Activated CD8-positive, alpha-beta T cell treated with anti-CD3 and anti-CD28 coated beads, Interleukin-2, amount 10 ng/mL, durations not matched to agents 7 days and 5 days (primary cell): Measurements from ENCODE around the gene IL18RAP. TPM values are rescaled to one million over a fixed set of nuclear protein-coding genes. Genes with fewer than 3 reads are reported as not detected.
A peak's percentile ranks its signal among the peaks of the same experiment; 100 is the strongest.

Experiments used
- ATAC-seq: fragments of 150-1000 bp; cut with Tn5 transposase; one replicate; pipeline ENCODE4 v1.10.0; 2021; ENCODE audit warnings: moderate library complexity
- CTCF ChIA-PET: fragments of 350-600 bp; sonication (Branson Sonifier 250); formaldehyde crosslinking; loops from one replicate; lab custom pipeline; 2021; ENCODE audit warnings: antibody characterized with exemption; lab: Charles Lee
- POLR2A ChIA-PET: fragments of 350-600 bp; sonication (Branson Sonifier 250); formaldehyde crosslinking; loops from one replicate; lab custom pipeline; 2021; ENCODE audit warnings: antibody characterized with exemption; lab: Charles Lee
- DNase-seq: peaks from one replicate; pipeline ENCODE4 v3.0.0-alpha.2; 2020
- H3K27ac Mint-ChIP-seq: one replicate; pipeline ENCODE4 v1.8.0; 2021; ENCODE audit warnings: mild to moderate bottlenecking, mixed read lengths
- H3K27me3 Mint-ChIP-seq: one replicate; pipeline ENCODE4 v1.8.0; 2021; ENCODE audit warnings: low read depth, mixed read lengths
- H3K36me3 Mint-ChIP-seq: one replicate; pipeline ENCODE4 v1.8.0; 2021; ENCODE audit warnings: low read depth, mixed read lengths
- H3K4me1 Mint-ChIP-seq: one replicate; pipeline ENCODE4 v1.8.0; 2021; ENCODE audit warnings: low read depth, mixed read lengths
- H3K4me3 Mint-ChIP-seq: one replicate; pipeline ENCODE4 v1.8.0; 2021; ENCODE audit warnings: mild to moderate bottlenecking, mixed read lengths
- H3K9me3 Mint-ChIP-seq: one replicate; pipeline ENCODE4 v1.8.0; 2022; ENCODE audit warnings: mixed read lengths; ENCODE audit not compliant: insufficient read depth
- total RNA-seq, 2 experiments: library from RNA; stranded (reverse); gene quantifications; one replicate each; pipeline ENCODE4 v1.2.3, GENCODE V29; 2021

Gene IL18RAP
- total RNA-seq, 2 experiments from 2014 or later, result 22.7 to 25.2 TPM

DNA sequence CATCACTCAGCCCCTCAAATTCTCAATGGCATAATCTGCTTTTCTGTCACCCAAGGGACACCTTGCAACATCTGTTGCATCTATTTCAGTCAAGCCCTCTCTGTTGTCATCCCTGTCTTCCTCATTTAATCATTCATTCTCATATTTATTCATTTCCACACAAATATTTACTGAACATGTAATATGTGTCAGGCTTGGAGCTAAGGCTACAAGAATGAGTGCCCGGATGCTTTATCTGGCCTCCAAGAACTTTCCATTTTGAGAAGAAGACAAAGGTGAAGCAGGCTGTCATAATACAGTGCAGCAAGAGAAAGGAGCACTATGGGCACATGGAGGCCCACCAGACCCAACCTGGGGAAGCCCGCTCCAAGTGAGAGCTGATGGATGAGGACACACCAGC is 15.6 kb downstream of the IL18RAP start:
- Mint-ChIP-seq H3K36me3 (peaks cover 36% of the 10 kb centered on the region), H3K27me3 (no peaks in the 10 kb centered on the region), H3K9me3 (no peaks in the 10 kb centered on the region), H3K4me3 (no peak overlapping the region), H3K4me1 (peaks cover 42% of the 10 kb centered on the region), H3K27ac (no peak overlapping the region)
- ChIA-PET CTCF (interaction anchor here (0.6 to 4.0 kb wide), 6 partner anchors 70 to 607 kb away, joined by 3 to 24 read pairs (median 4); no protein-coding TSS in a partner anchor), POLR2A (no interaction called here)
- ATAC-seq (no peak), DNase-seq (no peak)

GRCh38 chr2:102439065-102439695 is 16.2 kb downstream of the IL18RAP start:
- DNase-seq (no peak), ATAC-seq (no peak)
- H3K27ac Mint-ChIP-seq, result no peak overlapping the region
- no peaks in the 10 kb centered on the region for H3K27me3 Mint-ChIP-seq
- H3K9me3 Mint-ChIP-seq, result no peaks in the 10 kb centered on the region
- no peak overlapping the region for H3K4me3 Mint-ChIP-seq
- peaks cover 30% of the 10 kb centered on the region for H3K36me3 Mint-ChIP-seq
- CTCF ChIA-PET, result interaction anchor here (0.7 to 4.0 kb wide), 6 partner anchors 71 to 555 kb away, joined by 3 to 24 read pairs (median 4); no protein-coding TSS in a partner anchor
- peaks cover 38% of the 10 kb centered on the region for H3K4me1 Mint-ChIP-seq
- POLR2A ChIA-PET, result no interaction called here

DNA sequence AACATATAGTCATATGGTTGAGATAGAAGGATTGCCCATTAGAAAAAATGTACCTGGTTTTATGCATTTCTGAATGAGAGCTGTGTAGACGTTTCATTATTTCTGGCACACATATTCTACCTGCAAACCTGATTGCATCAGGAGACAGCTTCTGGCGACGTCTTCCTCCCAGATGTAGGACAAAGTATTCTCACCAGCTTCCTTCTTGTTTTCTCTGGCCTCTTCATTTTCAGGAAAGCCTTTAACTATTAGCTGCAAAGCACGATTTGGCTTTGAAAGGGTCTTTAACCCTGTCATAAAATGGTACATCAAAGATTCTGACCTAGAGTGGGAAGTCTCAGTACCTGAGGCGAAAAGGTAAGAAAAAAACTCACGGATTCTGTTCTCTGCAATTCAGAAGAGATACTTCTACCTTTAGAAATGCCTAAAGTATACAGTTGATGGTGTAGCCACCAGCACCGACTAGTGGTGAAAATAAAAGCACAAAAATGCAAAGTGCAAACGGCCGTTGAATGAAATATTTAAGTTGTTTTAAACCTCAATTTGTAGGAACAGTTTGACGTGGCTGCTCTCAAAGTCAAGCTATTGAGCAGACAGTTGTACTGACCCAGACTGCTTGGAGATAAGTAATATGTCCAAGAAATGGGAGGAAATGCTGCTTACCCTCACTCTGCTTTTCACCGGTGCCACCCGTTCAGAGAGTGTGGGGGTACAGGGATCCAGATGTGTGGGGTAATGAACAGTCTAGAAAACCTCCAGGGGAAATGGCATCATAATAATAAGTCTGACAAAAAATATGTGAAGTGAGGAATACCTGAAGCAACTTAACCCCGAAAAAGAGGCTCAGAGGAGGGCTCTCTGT is 20.2 kb downstream of the IL18RAP start:
- ChIA-PET CTCF (interaction anchor here (0.6 to 3.9 kb wide), 61 partner anchors 10 to 1036 kb away, joined by 3 to 67 read pairs (median 5); partner anchors contain the start of genes IL18R1 and IL18RAP), POLR2A (interaction anchor here (0.9 to 1.5 kb wide), 4 partner anchors 14 to 203 kb away, joined by 3 to 5 read pairs (median 3); no protein-coding TSS in a partner anchor)
- ATAC-seq (peak; percentile 83), DNase-seq (peak; percentile 72)
- Mint-ChIP-seq H3K9me3 (no peaks in the 10 kb centered on the region), H3K27me3 (no peaks in the 10 kb centered on the region), H3K36me3 (peaks cover 28% of the 10 kb centered on the region), H3K4me1 (peaks cover 12% of the 10 kb centered on the region), H3K4me3 (peak overlapping the region; percentile 41), H3K27ac (peak overlapping the region; percentile 65)

GRCh38 chr2:102444233-102444632 is 21.3 kb downstream of the IL18RAP start:
- H3K4me1 Mint-ChIP-seq, result peaks cover 17% of the 10 kb centered on the region
- peaks cover 28% of the 10 kb centered on the region for H3K36me3 Mint-ChIP-seq
- ChIA-PET CTCF (interaction anchor here (0.7 to 3.9 kb wide), 38 partner anchors 10 to 560 kb away, joined by 3 to 67 read pairs (median 7); partner anchors contain the start of genes IL18R1 and IL18RAP), POLR2A (interaction anchor here (0.7 to 1.0 kb wide), 2 partner anchors 204 kb away, joined by 3 to 4 read pairs; no protein-coding TSS in a partner anchor)
- DNase-seq, result no peak
- no peak overlapping the region for H3K27ac Mint-ChIP-seq
- no peaks in the 10 kb centered on the region for H3K27me3 Mint-ChIP-seq
- no peaks in the 10 kb centered on the region for H3K9me3 Mint-ChIP-seq
- no peak overlapping the region for H3K4me3 Mint-ChIP-seq
- no peak for ATAC-seq

DNA sequence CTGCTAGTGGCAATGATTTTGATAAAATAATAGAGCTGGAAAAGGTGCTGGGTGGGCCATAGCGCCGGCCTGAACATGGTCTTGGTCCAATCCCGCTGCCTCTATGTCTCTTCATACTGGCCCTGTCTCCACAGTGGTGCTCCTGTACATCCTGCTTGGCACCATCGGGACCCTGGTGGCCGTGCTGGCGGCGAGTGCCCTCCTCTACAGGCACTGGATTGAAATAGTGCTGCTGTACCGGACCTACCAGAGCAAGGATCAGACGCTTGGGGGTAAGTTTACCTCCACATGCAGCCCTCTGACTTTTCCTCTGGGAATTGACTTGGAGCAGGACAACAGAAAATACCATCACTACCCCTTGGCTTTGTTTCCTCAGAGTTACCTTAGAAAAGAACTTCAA is 24.0 kb downstream of the IL18RAP start:
- Mint-ChIP-seq H3K4me3 (no peak overlapping the region), H3K36me3 (peaks cover 43% of the 10 kb centered on the region), H3K27me3 (no peaks in the 10 kb centered on the region), H3K9me3 (no peaks in the 10 kb centered on the region), H3K4me1 (peaks cover 18% of the 10 kb centered on the region), H3K27ac (no peak overlapping the region)
- CTCF ChIA-PET, result interaction anchor here (0.9 to 2.8 kb wide), 3 partner anchors 91 to 206 kb away, joined by 3 to 25 read pairs (median 4); partner anchors contain the start of gene IL18R1
- POLR2A ChIA-PET, result interaction anchor here (0.7 kb wide), 1 partner anchor 429 kb away, joined by 3 read pairs; no protein-coding TSS in a partner anchor
- DNase-seq (no peak), ATAC-seq (no peak)

DNA sequence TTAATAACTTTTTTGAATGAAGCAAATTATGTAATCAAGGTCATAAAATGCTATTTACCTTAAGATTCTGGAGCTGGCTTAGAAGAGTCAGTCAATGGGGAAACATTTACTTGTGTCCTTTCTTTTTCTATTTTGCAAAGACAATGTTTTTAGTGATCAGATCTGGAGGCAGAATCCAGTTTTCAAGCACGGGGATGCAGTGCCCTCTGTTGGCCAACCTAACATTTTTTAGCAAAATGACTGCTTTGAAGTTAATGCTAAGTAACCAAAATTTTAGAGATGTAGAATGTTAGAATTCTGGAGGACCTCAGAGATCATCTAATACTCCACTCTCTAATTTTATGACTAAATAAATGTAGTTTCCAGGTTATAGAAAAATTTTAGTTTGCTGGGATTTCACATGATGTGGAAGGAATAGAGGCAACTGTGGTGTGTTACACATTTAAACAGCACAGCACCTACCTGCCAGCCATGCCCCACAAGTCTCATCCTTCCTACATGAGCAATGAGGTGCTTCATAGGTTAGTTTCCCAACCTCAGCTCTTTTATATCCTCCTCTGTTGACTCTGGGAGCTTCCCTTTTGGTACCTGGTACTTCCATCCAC is 26.5 kb downstream of the IL18RAP start:
- CTCF ChIA-PET, result interaction anchor here (0.9 to 4.1 kb wide), 12 partner anchors 11 to 566 kb away, joined by 3 to 25 read pairs (median 5); no protein-coding TSS in a partner anchor
- no peaks in the 10 kb centered on the region for H3K9me3 Mint-ChIP-seq
- peaks cover 54% of the 10 kb centered on the region for H3K36me3 Mint-ChIP-seq
- H3K4me3 Mint-ChIP-seq, result no peak overlapping the region
- H3K27ac Mint-ChIP-seq, result peak overlapping the region; percentile 47
- H3K27me3 Mint-ChIP-seq, result no peaks in the 10 kb centered on the region
- POLR2A ChIA-PET, result no interaction called here
- peaks cover 22% of the 10 kb centered on the region for H3K4me1 Mint-ChIP-seq
- peak; percentile 81 for DNase-seq
- ATAC-seq, result no peak

- DNase-seq (no peak), ATAC-seq (no peak)
- ChIA-PET CTCF (interaction anchor here (0.6 to 5.3 kb wide), 9 partner anchors 8 to 445 kb away, joined by 3 to 20 read pairs (median 4); no protein-coding TSS in a partner anchor), POLR2A (no interaction called here)
- Mint-ChIP-seq H3K9me3 (no peaks in the 10 kb centered on the region), H3K36me3 (peaks cover 38% of the 10 kb centered on the region), H3K4me3 (no peak overlapping the region), H3K27ac (no peak overlapping the region), H3K27me3 (no peaks in the 10 kb centered on the region), H3K4me1 (peaks cover 33% of the 10 kb centered on the region)
Measured at GRCh38 chr2:102451968-102452367, 29.0 kb downstream of the IL18RAP start.

DNA sequence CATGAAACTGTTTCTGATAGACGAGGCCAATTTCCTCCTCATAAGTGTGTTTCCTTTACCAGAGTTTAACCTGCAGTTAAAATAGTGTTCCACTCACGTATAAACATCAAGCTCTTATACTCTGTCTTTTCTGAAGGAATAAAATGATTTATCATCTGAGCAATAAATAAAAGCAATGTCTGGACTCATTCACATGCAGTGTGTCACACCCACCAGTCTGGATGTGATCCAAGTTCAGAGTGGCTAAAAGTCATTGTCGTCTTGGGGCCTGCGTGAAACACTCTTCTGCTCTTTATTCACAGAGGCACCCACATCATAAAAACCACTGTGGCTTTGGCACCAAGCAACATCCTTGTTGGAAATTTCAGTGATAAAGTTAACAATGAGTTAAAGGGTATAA is 30.5 kb downstream of the IL18RAP start:
- Mint-ChIP-seq H3K9me3 (no peaks in the 10 kb centered on the region), H3K4me3 (no peak overlapping the region), H3K27me3 (peaks cover 2% of the 10 kb centered on the region), H3K27ac (no peak overlapping the region), H3K36me3 (peaks cover 33% of the 10 kb centered on the region), H3K4me1 (peaks cover 30% of the 10 kb centered on the region)
- no peak for ATAC-seq
- CTCF ChIA-PET, result interaction anchor here (0.8 to 5.3 kb wide), 5 partner anchors 10 to 218 kb away, joined by 3 to 20 read pairs (median 4); partner anchors contain the start of gene SLC9A4
- no peak for DNase-seq
- POLR2A ChIA-PET, result no interaction called here

- Mint-ChIP-seq H3K4me1 (peaks cover 27% of the 10 kb centered on the region), H3K27me3 (peaks cover 7% of the 10 kb centered on the region), H3K9me3 (no peaks in the 10 kb centered on the region), H3K36me3 (peaks cover 28% of the 10 kb centered on the region), H3K27ac (no peak overlapping the region), H3K4me3 (no peak overlapping the region)
- DNase-seq (no peak), ATAC-seq (no peak)
- CTCF ChIA-PET, result interaction anchor here (0.6 to 5.3 kb wide), 5 partner anchors 12 to 215 kb away, joined by 3 to 20 read pairs (median 4); partner anchors contain the start of gene SLC9A4
- POLR2A ChIA-PET, result no interaction called here
Measured at GRCh38 chr2:102455061-102455670, 32.2 kb downstream of the IL18RAP start.

GRCh38 chr2:102460467-102460866 is 37.5 kb downstream of the IL18RAP start:
- ChIA-PET POLR2A (no interaction called here), CTCF (interaction anchor here (0.6 to 2.6 kb wide), 8 partner anchors 9 to 440 kb away, joined by 3 to 10 read pairs (median 4); partner anchors contain the start of gene SLC9A4)
- Mint-ChIP-seq H3K36me3 (peaks cover 3% of the 10 kb centered on the region), H3K27me3 (peaks cover 31% of the 10 kb centered on the region), H3K27ac (no peak overlapping the region), H3K4me3 (no peak overlapping the region), H3K4me1 (peaks cover 1% of the 10 kb centered on the region), H3K9me3 (no peaks in the 10 kb centered on the region)
- no peak for ATAC-seq
- no peak for DNase-seq
